Measurements from ENCODE around the gene KRT7. TPM values are rescaled to one million over a fixed set of nuclear protein-coding genes. Genes with fewer than 3 reads are reported as not detected.

KRT7 gene
- total RNA-seq, 4 donors from 2014 or later: 2.5 to 33.9 (median 6.3) TPM

- WGBS, 2 donors: 90 to 93% methylated on average over 10 of the region's 10 CpGs
- DNase-seq (ENCODE audit: low spot score in 2 of 2): no peak
- no peak for TF ChIP-seq CTCF (IDR thresholded peaks at IDR 0.05)
- TF ChIP-seq EP300 (IDR thresholded peaks at IDR 0.05): no peak
- TF ChIP-seq POLR2A (IDR thresholded peaks at IDR 0.05): no peak
- H3K27ac ChIP-seq: no peak overlapping the region
- H3K36me3 ChIP-seq: no peaks in the 10 kb centered on the region
- no peak overlapping the region for H3K4me3 ChIP-seq
- H3K4me1 ChIP-seq: peaks cover 0 to 16% (median 4%) of the 10 kb centered on the region in 4 donors
- H3K9me3 ChIP-seq: no peaks in the 10 kb centered on the region
- peaks cover 0 to 63% of the 10 kb centered on the region in 2 donors for H3K27me3 ChIP-seq
Measured at GRCh38 chr12:52254180-52254964, 21.3 kb downstream of the KRT7 start.

- peaks cover 0 to 13% (median 4%) of the 10 kb centered on the region in 4 donors for H3K4me1 ChIP-seq
- H3K36me3 ChIP-seq: no peaks in the 10 kb centered on the region
- DNase-seq (ENCODE audit: low spot score in 2 of 2): no peak
- no peak overlapping the region for H3K27ac ChIP-seq
- H3K9me3 ChIP-seq: no peaks in the 10 kb centered on the region
- WGBS, 2 donors: 68 to 90% methylated on average over 7 of the region's 7 CpGs
- TF ChIP-seq EP300 (IDR thresholded peaks at IDR 0.05) (no peak), CTCF (IDR thresholded peaks at IDR 0.05) (no peak), POLR2A (IDR thresholded peaks at IDR 0.05) (no peak)
- H3K4me3 ChIP-seq: no peak overlapping the region
- peaks cover 0 to 61% of the 10 kb centered on the region in 2 donors for H3K27me3 ChIP-seq
Measured at GRCh38 chr12:52254965-52255751, 22.1 kb downstream of the KRT7 start.

- TF ChIP-seq CTCF (IDR thresholded peaks at IDR 0.05) (no peak), EP300 (IDR thresholded peaks at IDR 0.05) (no peak), POLR2A (IDR thresholded peaks at IDR 0.05) (no peak)
- Histone ChIP-seq H3K36me3 (no peaks in the 10 kb centered on the region), H3K9me3 (no peaks in the 10 kb centered on the region), H3K27ac (no peak overlapping the region), H3K4me1 (peaks cover 0 to 10% (median 4%) of the 10 kb centered on the region in 4 donors), H3K27me3 (peaks cover 0 to 62% of the 10 kb centered on the region in 2 donors), H3K4me3 (no peak overlapping the region)
- no peak for DNase-seq (ENCODE audit: low spot score in 2 of 2)
- WGBS, 2 donors: 83 to 85% methylated on average over 9 of the region's 9 CpGs
Measured at GRCh38 chr12:52255926-52256583, 23.0 kb downstream of the KRT7 start.

- WGBS, 2 donors: 40 to 59% methylated on average over 2 of the region's 2 CpGs
- peaks cover 0 to 12% (median 4%) of the 10 kb centered on the region in 4 donors for H3K4me1 ChIP-seq
- TF ChIP-seq CTCF (IDR thresholded peaks at IDR 0.05): no peak
- TF ChIP-seq EP300 (IDR thresholded peaks at IDR 0.05): no peak
- no peak for TF ChIP-seq POLR2A (IDR thresholded peaks at IDR 0.05)
- H3K4me3 ChIP-seq: no peak overlapping the region
- H3K27ac ChIP-seq: no peak overlapping the region
- DNase-seq (ENCODE audit: low spot score in 2 of 2): no peak
- H3K27me3 ChIP-seq: peaks cover 0 to 62% of the 10 kb centered on the region in 2 donors
- H3K9me3 ChIP-seq: no peaks in the 10 kb centered on the region
- no peaks in the 10 kb centered on the region for H3K36me3 ChIP-seq
Measured at GRCh38 chr12:52256584-52256935, 23.5 kb downstream of the KRT7 start.

Measured in tibial nerve (tissue), 4 donors.